Spleen (tissue), 7 donors: Measurements from ENCODE around the gene CHST8.

Experiments used
- POLR2A ChIP-seq, 3 donors: fragments of 450-650 bp; IDR thresholded peaks; one replicate each; pipeline ENCODE4 v1.5.1; 2017; ENCODE audit warnings: antibody characterized with exemption in 3 of 3, mild to moderate bottlenecking in 1 of 3
- POLR2AphosphoS5 ChIP-seq, 3 donors: sonication (generic); formaldehyde crosslinking; IDR thresholded peaks; one replicate each; pipeline ENCODE4 v1.5.1; 2017; ENCODE audit warnings: antibody characterized with exemption in 3 of 3
- TF ChIP-seq, protein P1 (sequence below), 11 experiments: fragments of 200-600 bp in 7 of 11; fragments of 450-650 bp in 4 of 11; sonication (generic) in 4 of 11; IDR thresholded peaks in 8 of 11; conservative IDR thresholded peaks in 3 of 11; 1 replicate in 7 of 11; 2 replicates in 4 of 11; pipeline versions ENCODE4 v1.4.0 to v1.8.0; 2016 to 2021; ENCODE audit warnings: antibody characterized with exemption in 11 of 11, inconsistent platforms in 4 of 11, mild to moderate bottlenecking in 1 of 11
- donor health status: DM: no; HTN: no; CAD: no; lungs with moderate emphysema.
- donor health status: DM: no; HTN: no; CAD: no.
- donor health status: DM: no; HTN: no; CAD: no.

DNA sequence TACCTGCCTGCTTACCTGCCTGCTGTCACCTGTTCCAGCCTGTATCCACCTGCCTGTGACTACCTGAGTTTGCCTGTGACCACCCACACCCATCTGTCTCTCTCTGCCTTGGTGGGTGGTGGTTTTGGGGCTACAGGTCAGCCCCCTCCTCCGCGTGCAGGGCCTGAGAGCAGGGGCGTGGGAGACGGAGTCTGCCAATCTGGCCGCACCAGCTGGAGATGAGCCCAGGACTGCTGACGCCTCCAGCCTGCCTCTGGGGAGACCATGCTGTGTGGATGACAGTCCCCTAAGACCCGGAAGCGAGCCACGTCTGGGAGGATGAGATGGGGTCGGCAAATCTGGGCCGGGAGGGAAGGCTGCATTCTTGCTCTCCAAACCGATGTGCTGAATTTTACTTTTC, 159.0 kb downstream of the CHST8 start:
- TF ChIP-seq, protein P1, sequence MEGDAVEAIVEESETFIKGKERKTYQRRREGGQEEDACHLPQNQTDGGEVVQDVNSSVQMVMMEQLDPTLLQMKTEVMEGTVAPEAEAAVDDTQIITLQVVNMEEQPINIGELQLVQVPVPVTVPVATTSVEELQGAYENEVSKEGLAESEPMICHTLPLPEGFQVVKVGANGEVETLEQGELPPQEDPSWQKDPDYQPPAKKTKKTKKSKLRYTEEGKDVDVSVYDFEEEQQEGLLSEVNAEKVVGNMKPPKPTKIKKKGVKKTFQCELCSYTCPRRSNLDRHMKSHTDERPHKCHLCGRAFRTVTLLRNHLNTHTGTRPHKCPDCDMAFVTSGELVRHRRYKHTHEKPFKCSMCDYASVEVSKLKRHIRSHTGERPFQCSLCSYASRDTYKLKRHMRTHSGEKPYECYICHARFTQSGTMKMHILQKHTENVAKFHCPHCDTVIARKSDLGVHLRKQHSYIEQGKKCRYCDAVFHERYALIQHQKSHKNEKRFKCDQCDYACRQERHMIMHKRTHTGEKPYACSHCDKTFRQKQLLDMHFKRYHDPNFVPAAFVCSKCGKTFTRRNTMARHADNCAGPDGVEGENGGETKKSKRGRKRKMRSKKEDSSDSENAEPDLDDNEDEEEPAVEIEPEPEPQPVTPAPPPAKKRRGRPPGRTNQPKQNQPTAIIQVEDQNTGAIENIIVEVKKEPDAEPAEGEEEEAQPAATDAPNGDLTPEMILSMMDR (IDR thresholded peaks at IDR 0.05 in 8 of 11, conservative IDR thresholded peaks at IDR 0.05 in 3 of 11) = no peak
- TF ChIP-seq POLR2A (IDR thresholded peaks at IDR 0.05) (no peak), POLR2AphosphoS5 (IDR thresholded peaks at IDR 0.05) (no peak)
